OCI-LY7 (cell line): ENCODE results near the gene DROSHA.
"Not testable (repeated sequence)": the region's sequence is repeated elsewhere in the genome, so short reads cannot be mapped to it uniquely, and the experiment has no call there.

Source experiments
- CTCF ChIP-seq: fragments of 200-600 bp; sonication (generic); conservative IDR thresholded peaks from 2 replicates; pipeline ENCODE4 v1.5.1; 2014; ENCODE audit warnings: mild to moderate bottlenecking, antibody characterized with exemption, low read length, moderate library complexity, mixed read lengths
- EZH2phosphoT487 ChIP-seq: fragments of 200-600 bp; sonication (generic); IDR thresholded peaks from 2 replicates; pipeline ENCODE4 v1.6.1; 2018; ENCODE audit warnings: low read depth, borderline replicate concordance, mild to moderate bottlenecking, mixed run types, antibody characterized with exemption, low read length, moderate library complexity, mixed read lengths

DNA sequence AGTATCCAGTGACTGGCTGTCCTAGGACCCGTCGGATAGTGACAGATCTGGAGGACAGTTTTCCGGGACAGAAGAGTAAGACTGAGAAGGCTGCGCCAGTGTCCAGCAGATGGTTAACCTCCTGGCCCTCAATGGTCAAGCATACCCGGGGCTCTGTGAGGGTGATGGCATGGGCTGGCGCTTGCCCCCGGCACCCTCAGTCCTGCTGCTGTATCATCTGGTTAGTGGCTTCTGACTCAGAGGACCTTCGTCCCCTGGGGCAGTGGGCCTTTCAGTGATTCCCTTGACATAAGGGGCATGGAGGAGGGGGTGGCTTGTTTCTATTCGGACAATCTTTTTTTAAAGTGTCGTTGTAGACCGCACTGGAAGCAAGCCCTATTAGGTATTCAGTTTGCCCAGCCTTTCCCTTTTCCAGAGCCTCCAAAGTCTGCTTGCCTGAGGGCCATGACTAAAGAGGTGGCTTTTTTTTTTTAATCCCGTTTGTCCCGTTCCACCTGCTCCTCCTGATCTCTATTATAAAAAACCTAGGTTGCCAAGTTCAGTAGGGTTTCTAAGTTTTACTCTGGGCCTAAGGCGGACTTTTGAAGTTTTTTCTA is 136.3 kb downstream of the DROSHA start:
- not testable (repeated sequence) for TF ChIP-seq CTCF, EZH2phosphoT487
